Endothelial cell of hepatic sinusoid (primary cell): ENCODE results near the gene SYTL2.
"Not testable (repeated sequence)": the region's sequence is repeated elsewhere in the genome, so short reads cannot be mapped to it uniquely, and the experiment has no call there.

ENCODE experiments used
- in situ Hi-C: cut with HindIII; loops from 2 replicates; pipeline ENCODE4 v1.10.0; 2017; ENCODE audit warnings: low sequenced_read_pairs

The SYTL2 gene

DNA sequence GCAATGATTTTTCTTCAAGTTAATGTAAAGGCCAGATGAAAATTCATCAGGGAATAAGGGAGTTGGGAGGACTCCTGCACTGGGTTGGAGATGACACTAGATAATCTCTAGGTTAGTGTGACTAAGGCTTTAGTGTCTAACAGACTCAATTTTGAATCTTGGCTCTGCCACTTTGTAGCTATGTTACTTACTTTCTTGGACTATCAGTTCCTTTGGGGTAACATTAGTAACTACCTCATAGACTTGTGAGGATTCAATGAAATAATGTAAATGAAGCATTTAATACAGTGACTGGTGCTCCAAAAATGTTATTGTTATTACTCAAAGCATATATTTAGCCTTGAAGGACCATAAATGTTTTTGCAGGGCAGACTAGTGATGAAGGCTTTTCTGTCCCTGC lies 115.4 kb downstream of the SYTL2 start:
- in situ Hi-C loops, result no loop called here

DNA sequence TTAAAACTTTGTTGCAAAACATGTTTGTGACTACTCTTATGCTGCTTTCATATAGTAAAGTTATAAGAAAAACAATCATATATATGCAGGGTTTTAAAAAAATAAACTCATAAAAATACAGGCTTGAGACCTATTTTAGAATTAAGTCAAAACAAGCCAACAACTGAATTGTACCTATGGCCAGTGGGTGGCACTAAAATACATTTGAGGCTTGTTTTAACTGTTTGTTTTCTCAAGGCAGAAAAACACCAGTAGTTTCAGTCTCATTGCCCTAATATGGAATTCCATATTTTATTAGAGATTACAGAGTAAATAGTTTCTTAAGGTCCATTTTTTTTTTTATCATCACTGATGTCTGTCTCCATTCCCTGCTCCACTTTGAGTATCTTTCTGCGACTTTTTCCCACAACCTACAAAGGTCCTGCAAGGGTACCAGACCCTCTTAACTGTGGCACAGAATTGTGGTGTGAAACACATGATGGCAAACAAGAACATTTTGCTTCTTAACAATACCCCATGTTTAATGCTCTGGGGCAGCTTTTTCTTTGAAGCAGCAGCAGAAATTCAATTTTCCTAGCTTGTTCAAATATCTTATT lies 116.5 kb downstream of the SYTL2 start:
- in situ Hi-C loops, result no loop called here

DNA sequence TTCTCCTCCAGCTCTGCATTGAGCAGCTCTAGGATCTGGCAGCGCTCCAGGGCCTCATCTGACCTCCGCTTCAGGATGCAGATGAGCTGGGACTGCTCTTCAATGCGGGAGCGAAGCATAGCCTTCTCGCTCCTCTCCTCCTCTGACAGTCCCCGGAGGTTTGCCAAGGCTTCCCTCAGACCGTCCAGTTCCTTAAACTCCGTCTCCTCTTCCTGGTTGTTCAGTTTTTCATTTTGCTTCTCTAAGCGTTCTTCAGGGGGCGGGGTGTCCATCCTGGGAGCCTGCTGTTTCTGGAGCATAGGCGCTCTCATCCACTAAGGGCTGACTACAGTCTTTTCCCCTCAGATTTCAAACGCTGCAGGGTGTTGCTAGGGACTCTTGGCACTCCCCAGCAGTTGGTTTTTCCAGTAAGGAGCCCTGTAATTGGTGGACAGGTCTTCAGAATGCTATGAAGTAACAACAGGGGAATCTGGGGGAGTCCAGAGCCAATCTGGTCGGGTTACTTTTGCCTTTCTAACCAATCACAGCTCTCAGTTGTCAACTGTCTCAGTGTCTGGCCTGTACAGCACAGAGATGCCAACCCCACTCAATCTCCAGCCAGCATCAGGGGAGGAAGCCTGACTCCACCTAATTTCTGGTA lies 125.0 kb downstream of the SYTL2 start, which contains the start of gene CCDC89:
Gene CCDC89, minus strand, starts transcription at position 376 of the 640 bp plus-strand sequence. Its CDS starts 65 bp downstream, at position 311.
- in situ Hi-C loops, result no loop called here

DNA sequence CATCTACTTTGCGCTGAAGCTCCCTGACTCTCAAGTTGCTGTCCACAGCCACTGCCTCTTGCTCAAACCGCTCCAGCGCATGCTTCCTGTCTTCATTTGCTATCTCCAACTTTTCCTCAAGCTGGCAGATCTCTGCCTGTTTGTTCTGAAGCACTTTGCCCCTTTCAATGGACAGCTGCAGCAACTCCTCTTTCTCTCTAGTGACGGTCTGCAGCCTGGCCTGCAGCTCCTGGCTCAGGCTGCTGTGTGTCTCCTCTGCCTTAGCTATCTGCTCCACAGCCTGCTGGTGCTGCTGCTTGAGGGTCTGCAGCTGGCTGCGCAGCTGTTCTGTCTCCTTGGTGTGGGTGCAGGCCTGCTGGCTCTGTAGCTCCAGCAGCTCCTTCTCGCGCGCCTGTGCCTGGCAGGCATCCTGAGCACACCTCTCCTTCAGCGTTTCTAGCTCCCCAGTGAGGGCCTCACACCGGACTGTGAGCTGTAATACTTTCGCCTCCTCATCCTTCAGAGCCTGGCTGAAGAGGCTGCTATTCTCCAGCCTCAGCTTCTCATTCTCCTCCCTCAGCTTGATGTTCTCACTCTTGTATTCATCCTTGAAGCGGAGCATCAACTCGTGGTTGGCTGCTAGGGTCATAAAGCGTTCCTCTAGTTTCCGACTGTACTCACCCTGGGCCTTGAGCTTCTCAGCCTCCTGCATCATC lies 125.7 kb downstream of the SYTL2 start:
- in situ Hi-C loops, result no loop called here

DNA sequence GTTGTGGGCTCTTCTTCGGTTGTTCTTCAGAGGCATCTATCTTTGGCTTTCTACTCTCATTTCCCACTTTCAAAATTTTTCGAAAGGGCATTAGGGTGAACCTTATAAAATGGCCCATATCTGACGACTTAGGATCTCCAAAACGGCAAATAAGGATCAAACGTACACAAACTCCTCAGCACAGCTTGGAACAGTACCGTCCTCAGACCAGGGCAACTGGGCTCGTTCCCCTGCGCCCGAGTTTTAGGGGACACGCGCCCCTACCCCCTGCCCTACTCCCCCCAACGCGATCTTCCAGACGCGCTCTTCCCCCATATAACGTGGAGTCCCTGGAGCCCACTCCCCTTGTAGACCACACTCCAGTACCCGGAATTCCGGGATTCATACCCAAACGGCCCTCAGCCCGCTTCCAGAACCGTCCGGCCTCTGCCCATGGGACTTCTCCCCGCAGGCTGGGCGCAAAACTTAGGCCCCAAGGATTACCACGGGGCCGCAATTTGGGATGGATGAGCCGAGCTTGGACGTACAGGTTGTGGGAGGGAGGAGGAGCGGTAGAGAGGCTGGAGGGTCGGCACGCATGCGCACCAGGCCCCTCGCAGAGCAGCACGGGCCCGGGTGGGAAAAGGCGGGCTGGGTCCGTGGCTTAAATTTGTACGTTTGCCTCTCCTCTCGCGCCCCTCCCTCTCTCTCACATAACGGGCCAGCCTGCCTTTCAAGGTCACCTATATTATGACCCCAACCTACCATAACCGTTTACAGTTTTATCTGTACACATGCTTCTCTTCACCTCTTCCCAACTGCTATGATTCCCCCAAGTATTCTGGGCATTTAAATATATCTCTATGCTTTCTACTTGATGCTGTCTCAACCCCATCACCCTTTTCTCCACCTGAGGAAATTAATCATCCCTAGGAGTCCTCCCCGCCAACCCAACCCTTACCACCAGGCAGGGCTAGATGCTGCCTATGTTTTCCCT lies 128.3 kb downstream of the SYTL2 start:
- in situ Hi-C loops, result no loop called here

DNA sequence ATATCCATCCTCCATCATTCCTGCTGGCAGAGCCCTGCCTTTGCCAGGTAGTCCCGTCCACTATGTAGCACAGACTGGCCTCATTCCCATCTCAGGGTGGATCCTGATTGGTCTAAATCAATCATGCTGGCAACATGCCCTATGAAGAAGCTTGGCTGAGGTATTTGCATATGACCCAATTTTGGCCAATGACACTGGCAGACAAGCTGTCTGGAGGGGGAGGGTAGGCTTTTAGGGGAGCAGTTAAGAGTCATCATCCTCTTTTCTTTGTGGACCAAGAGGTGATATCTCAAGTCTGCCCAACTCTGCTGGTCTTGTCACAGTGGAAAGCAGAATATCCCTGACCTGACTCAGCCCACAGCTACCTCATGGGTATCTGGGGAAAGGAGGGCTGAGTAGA lies 130.0 kb downstream of the SYTL2 start:
- in situ Hi-C loops, result no loop called here

DNA sequence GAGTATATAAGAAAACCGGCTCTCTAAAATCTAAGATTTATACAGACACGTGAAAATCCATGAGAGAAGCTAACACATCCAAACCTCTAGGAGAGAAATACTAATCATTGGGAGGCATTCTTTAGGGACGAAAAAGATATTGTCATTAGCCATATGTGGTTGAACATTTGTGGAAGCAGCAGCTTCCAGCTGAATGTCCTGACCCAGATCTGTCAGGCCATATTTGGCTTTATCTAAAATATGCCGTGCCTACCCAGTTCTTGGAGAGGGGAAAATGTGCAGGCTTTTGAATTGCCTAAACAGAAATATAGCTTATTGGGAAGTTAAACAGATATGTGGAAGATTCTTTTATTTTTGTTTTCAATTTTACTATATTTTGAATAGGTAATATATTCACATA lies 131.4 kb downstream of the SYTL2 start:
- in situ Hi-C loops, result loop anchor here (5.0 kb wide), 1 partner anchor 78 kb away; no protein-coding TSS in a partner anchor

DNA sequence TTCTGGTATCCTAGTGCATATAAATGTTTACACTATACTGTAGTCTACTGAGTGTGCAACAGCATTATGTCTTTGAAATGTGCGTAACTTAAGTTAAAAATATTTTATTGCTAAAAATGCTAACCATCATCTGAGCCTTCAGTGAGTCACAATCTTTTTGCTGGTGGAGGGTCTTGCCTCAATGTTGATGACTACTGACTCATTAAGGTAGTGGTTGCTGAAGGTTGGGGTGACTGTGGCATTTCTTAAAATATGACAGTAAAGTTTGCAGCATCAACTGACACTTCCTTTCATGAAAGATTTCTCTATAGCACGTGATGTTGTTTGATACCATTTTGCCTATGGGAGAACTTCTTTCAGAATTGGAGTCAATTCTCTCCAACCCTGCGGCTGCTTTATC lies 137.5 kb downstream of the SYTL2 start:
- in situ Hi-C loops, result no loop called here

DNA sequence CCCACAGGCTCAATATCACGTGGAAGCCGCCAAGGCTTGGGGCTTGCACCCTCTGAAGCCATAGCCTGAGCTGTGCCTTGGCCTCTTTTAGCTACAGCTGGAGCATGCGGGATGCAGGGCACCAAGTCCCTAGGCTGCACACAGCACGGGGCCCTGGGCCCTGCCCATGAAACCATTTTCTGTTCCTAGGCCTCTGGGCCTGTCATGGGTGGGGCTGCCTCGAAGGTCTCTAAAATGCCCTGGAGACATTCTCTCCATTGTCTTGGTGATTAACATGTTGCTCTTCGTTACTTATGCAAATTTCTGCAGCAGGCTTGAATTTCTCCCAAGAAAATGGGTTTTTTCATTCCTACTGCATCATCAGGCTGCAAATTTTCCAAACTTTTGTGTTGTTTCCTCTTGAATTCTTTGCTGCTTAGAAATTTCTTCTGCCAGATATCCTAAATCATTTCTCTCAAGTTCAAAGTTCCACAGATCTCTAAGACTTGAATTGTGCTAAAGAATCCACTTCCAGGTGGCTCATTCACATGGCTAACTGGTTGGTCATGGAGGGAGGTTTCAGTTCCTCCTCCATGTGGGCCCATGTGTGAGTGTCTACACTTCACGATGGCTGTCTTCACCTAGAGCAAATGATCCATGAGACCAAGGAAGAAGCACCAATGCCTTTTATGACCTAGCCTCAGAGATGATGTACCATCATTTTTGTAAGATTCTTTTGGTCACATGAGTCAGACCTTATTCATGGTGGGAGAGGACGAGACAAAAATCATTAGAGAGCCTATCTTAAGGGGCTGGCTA lies 138.6 kb downstream of the SYTL2 start:
- in situ Hi-C loops, result no loop called here

DNA sequence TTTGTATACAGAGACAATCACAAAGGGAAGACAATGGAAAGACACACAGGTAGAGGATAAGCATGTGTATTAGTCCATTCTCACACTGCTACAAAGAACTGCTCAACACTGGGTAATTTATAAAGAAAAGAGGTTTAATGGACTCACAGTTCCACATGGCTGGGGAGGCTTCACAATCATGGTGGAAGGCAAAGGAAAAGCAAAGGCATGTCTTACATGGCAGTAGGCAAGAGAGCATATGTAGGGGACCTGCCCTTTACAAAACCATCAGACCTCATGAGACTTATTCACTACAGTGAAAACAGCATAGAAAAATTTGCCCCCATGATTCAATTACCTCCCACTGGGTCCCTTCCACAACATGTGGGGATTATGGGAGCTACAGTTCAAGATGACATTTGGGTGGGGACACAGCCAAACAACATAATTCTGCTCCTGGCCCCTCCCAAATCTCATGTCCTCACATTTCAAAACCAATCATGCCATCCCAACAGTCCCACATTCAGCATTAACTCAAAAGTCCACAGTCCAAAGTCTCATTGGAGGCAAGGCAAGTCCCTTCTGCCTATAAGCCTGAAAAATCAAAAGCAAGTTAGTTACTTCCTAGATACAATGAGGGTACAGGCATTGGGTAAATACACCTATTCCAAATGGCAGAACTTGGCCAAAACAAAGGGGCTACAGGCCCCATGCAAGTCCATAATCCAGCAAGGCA lies 139.8 kb downstream of the SYTL2 start:
- in situ Hi-C loops, result not testable (repeated sequence)

DNA sequence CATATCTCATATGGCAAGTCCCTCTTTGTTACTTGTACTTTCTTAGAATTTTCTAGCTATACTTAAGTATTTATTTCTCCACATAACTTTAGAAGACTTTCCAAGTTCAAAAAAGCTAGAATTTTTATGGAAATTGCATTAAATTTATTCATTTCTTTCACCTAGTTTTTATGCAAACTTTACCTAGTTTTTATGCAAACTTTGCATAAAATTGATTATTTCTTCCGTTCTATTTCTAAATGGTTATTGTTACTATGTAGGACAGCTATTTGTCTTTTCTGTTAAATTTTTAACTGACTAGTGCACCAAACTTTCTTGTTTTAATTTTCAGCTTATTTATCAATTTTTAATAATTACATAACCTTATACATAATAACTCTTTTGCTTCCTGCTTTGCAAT lies 142.8 kb downstream of the SYTL2 start:
- in situ Hi-C loops, result no loop called here

DNA sequence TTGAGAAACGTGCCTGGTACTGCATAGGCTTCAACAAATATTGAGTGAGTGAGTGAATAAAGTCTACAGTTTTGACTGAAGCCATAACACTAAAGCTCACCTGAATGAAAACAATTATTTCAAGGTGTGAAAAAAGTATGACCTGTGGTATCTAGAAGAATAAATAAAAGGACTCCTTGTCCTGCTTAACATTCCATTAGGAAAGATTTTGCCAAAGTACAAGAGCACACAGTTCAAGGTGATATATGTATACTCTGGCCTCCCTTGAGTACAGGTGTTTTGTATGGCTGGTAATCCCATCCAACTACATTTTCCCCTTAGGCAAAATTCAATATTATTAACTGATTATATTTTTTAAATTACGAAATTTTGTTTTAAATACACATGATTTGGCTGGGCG lies 144.3 kb downstream of the SYTL2 start:
- in situ Hi-C loops, result no loop called here

DNA sequence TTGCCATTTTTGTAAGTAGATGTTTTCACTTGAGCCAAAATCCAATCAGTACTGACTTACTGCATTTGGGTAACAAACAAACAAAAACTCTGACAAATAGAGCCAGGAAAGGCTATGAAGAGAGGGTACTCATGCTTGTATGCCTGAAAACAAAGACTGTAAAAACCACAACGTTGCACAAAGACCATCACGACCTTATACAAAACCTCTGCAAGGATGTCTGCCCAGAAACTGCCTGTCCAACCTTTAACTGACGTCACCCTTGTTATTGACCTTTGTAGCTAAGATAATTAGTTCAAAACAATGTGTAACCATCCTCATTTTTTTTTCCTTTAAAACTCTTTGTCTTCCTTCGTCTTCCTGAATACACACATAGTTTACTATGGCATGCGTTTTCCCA lies 145.2 kb downstream of the SYTL2 start:
- in situ Hi-C loops, result no loop called here

DNA sequence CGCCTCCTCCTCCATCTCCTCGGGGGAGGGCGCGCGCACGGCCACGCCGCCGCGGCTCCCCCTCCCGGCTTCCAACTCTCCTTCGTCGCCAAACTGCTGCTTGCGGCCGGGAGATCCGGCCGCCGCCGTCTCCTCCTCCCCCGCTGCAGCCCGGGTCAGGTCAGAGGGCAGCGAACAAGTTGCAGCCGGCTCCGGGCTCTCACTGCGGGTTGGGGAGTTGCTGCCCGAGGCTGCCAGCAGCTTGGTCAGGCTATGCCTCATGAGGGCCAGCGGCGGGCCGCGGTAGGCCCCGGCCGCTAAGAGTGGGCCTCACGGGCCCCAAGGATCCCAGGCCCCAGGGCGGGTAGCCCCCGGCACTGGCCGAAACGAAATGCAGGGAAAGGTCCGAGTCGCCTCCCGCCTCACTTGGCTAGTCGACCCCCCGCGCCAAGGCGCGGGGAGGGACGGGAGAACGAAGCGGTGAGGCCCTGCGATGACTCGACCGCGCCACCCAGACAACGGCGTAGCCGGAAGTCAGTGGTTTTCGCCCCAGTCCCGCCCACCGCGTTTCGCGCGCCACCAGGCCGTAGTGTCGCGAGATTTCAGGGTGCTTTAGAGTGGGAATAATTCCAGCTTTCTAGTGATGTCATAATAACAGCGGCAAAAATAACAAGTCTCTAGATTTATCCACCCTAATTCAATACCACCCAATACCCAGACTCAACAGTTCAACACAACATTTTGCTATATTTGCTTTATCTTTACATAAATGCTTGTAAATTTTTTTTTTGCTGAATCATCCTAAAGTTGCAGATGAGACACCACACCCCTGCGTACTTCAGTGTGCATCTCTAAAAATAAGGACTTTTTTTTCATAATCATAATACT lies 146.1 kb downstream of the SYTL2 start, which contains the start of gene CREBZF:
Gene CREBZF, minus strand, starts transcription at position 515 of the 867 bp plus-strand sequence. Its CDS starts 254 bp downstream, at position 261.
- in situ Hi-C loops, result no loop called here

DNA sequence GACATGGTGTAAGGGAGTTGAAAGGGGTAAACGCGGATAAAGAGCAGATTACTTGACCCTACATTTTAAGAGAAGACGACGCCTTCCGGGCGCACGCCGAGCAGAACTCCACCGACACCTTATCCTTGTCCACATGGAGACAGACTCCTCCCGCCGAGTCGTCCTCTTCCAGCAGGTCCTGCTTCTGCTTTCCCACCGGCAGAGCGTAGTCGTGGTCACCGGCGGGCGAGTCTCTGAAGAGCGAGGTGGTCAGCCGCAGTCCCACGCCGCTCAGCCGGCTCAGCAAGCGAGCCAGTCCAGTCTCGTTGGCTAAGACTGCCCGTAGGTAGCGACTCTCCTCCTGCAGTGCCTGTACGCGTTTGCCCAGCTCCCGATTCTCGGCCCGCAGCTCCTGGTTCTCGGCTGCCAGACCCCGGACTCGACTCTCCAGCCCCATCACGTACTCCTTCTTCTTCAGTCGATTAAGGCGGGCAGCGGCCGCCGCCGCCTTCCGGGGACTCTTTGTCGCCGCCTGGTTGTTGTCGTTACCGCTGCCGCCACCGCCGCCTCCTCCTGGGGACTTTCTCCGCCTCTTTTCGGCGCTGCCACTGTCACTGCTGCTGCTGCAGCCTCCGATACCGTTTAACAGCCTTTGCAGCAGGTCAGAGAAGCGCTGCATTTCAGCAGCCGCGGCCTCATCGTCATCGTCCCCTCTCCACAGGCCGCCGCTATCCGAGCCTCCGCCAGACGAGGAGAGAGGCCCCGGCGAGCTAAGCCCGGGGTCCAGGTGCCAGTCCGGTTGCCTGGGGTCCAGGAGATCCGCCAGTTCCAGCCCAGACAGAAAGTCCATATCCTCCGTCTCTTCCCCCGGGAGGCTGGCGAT lies 147.0 kb downstream of the SYTL2 start:
- in situ Hi-C loops, result no loop called here

DNA sequence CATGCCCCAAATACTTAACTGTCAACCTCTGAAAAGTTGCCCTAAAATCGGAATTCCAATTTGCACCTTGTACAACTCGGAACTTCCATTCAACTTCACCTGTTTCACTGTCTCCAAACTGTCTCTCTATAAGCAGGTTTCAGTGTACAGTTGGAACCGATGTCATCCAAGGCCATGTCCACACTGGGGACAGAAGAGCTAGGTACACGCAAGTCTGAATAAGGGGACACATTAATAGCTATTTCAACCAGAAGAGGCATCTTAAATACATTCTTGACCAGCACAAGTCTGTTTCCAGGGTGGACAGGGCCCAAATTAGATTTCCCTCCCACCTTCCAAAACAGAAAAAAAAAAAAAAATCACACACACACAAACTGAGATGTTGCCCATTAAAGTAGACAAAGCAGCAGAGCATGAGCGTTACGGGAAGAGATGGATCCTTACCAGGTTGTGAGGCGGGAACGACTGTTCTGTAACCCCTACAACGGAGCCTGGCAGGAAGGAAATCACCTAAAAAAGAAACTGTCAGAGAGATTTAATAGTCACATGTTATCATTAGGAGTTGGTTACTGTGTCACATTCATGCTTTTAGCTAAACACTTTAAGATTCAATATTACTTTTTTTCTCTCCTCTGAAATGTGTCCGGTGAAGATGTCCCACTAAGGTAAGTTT lies 147.7 kb downstream of the SYTL2 start:
- in situ Hi-C loops, result no loop called here
